IPS-15b (cell line): ENCODE results near the gene HTN1.

Experiments
- H3K27me3 ChIP-seq: one replicate; pipeline ENCODE4 v1.6.1; 2013; ENCODE audit warnings: low read length; ENCODE audit not compliant: control insufficient read depth, insufficient read depth
- H3K36me3 ChIP-seq: one replicate; pipeline ENCODE4 v1.6.1; 2013; ENCODE audit warnings: low read length; ENCODE audit not compliant: control insufficient read depth, insufficient read depth
- H3K4me1 ChIP-seq: one replicate; pipeline ENCODE4 v1.6.1; 2013; ENCODE audit warnings: mild to moderate bottlenecking, low read length; ENCODE audit not compliant: control insufficient read depth, insufficient read depth
- H3K4me3 ChIP-seq: one replicate; pipeline ENCODE4 v1.5.1; 2013; ENCODE audit warnings: low read depth, low read length
- H3K9ac ChIP-seq: one replicate; pipeline ENCODE4 v1.6.1; 2013; ENCODE audit warnings: low read depth, mild to moderate bottlenecking, low read length
- H3K9me3 ChIP-seq: one replicate; pipeline ENCODE4 v1.6.1; 2013; ENCODE audit warnings: mild to moderate bottlenecking, low read length; ENCODE audit not compliant: control insufficient read depth, insufficient read depth

HTN1 gene

GRCh38 chr4:70057651-70058050, 7.4 kb downstream of the HTN1 start:
- Histone ChIP-seq H3K36me3 (no peaks in the 10 kb centered on the region), H3K27me3 (no peaks in the 10 kb centered on the region), H3K9me3 (no peaks in the 10 kb centered on the region), H3K4me3 (no peak overlapping the region), H3K4me1 (peaks cover 2% of the 10 kb centered on the region), H3K9ac (no peak overlapping the region)

DNA sequence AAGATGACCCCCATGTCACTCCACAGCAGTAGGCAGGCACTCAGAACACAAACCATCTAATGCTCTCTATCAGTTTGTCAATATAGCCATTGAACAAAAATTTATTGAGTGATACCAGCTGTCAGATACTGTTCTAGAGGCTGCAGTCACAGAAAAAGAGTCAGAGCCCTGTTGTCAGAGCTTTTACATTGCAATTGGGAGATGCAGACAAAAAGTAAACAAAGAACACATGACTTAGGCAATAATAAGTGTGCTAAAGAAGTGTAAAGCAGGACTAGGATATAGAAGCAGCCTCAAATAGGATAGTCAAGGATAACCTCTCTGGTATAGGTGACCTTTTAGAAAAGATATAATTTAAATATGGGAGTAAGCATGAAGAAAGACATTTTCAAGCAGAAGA, 8.9 kb downstream of the HTN1 start:
- Histone ChIP-seq H3K4me1 (peaks cover 2% of the 10 kb centered on the region), H3K4me3 (no peak overlapping the region), H3K36me3 (no peaks in the 10 kb centered on the region), H3K27me3 (no peaks in the 10 kb centered on the region), H3K9me3 (no peaks in the 10 kb centered on the region), H3K9ac (no peak overlapping the region)

DNA sequence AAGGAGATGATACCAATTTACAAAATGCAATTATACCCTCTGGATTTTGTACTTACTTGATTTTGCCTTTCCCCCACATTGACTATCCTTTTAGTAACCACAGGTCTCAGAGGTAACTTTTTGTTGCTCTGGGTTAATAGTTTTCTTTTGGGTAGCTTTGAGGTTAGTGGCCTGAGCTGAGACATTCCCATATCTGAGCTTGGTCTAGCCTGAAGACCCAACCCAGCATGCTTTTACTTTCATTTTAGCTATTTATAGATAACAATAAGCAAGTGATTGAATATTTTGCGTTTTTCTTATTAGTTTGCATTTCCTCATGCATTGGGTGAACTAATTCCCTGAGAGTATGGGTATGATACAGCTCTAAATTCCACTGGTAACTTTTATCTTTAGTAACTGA, 11.8 kb downstream of the HTN1 start:
- H3K27me3 ChIP-seq = no peaks in the 10 kb centered on the region
- H3K4me1 ChIP-seq = peaks cover 2% of the 10 kb centered on the region
- no peaks in the 10 kb centered on the region for H3K9me3 ChIP-seq
- no peak overlapping the region for H3K4me3 ChIP-seq
- H3K9ac ChIP-seq = no peak overlapping the region
- H3K36me3 ChIP-seq = no peaks in the 10 kb centered on the region

- Histone ChIP-seq H3K9ac (no peak overlapping the region), H3K36me3 (no peaks in the 10 kb centered on the region), H3K4me1 (no peaks in the 10 kb centered on the region), H3K27me3 (no peaks in the 10 kb centered on the region), H3K4me3 (no peak overlapping the region), H3K9me3 (no peaks in the 10 kb centered on the region)
Observed at GRCh38 chr4:70080205-70080604, 30.0 kb downstream of the HTN1 start.

DNA sequence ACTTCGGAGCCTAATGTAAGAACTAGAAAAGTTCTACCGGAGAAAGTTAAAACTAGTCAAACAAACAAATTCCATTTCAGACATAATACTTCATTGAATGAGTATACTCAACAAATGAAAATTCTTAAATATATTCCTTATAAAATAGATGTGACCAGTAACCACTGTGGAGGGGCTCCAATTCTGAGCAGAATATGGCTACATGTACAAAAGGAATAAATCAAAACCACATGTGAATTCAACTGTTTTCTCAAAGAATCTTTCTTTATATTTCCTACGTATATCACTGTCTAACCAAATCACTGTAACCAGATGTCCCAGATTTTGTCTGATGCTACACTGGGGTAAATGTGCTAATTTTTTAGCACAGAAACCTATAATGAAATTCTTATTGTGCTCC, 49.0 kb downstream of the HTN1 start:
- no peaks in the 10 kb centered on the region for H3K36me3 ChIP-seq
- no peaks in the 10 kb centered on the region for H3K27me3 ChIP-seq
- no peaks in the 10 kb centered on the region for H3K4me1 ChIP-seq
- no peaks in the 10 kb centered on the region for H3K9me3 ChIP-seq
- H3K9ac ChIP-seq = no peak overlapping the region
- H3K4me3 ChIP-seq = no peak overlapping the region
